Measurements from ENCODE around the gene NFATC1. TPM values are rescaled to one million over a fixed set of nuclear protein-coding genes. Genes with fewer than 3 reads are reported as not detected.
A peak's percentile ranks its signal among the peaks of the same experiment; 100 is the strongest.

Gene NFATC1
- total and polyA plus RNA-seq, 5 experiments from 2014 or later, result 12.7 to 51.0 (median 34.9) TPM

DNA sequence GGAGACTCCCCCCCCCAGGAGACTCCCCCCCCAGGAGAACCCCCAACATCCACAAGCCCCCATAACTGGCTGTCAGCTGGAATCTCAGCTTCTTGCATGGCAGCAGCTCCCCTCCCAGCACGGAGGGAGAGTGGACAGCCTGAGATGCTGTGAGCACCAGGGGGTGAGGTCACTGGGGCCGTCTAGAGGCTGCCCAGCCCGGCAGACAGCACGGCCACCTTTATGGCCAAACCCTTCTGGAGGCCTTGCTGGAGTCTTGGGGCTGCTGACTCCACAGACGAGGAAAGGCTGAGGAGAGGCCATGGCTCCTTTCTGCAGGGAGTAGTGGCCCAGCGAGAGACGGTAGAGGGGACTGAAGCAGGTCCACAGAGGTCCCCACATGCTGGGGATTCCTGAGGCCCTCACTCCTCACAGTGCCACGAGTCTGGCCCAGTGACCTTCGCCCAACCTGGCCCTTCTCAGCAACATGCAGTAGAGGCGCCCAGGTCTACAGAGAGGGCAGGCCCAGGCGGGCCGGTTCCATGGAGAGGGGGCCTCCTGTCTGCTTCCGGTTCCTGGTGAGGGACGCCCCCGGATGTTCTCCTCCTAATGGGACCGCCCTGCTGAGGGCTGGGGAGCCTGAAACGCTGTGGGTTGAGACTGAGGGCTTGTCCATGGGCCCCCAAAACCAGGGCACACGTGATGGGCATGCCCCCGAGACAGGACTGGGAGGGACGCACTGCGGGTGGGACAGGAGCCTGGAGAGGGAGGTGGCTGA is 161.3 kb downstream of the NFATC1 start:
- no peaks in the 10 kb centered on the region for H3K36me3 Mint-ChIP-seq
- no peak overlapping the region for H3K4me3 Mint-ChIP-seq
- peaks cover 0 to 3% (median 0%) of the 10 kb centered on the region in 4 donors for H3K4me1 Mint-ChIP-seq
- ATAC-seq (no peak), DNase-seq (no peak)
- H3K9me3 Mint-ChIP-seq, result no peaks in the 10 kb centered on the region
- H3K27ac Mint-ChIP-seq, result no peak overlapping the region
- POLR2A ChIA-PET, result no interaction called here
- H3K27me3 Mint-ChIP-seq, result peaks cover 0 to 1% (median 0%) of the 10 kb centered on the region in 5 donors

- POLR2A ChIA-PET, result no interaction called here
- Mint-ChIP-seq H3K27me3 (peaks cover 0 to 1% (median 0%) of the 10 kb centered on the region in 5 donors), H3K4me3 (no peak overlapping the region), H3K27ac (no peak overlapping the region), H3K36me3 (no peaks in the 10 kb centered on the region), H3K4me1 (peaks cover 0 to 3% (median 0%) of the 10 kb centered on the region in 4 donors), H3K9me3 (no peaks in the 10 kb centered on the region)
- ATAC-seq, result no peak
- no peak for DNase-seq
These were observed 162.6 kb downstream of the NFATC1 start for GRCh38 chr18:79558196-79558932.

- POLR2A ChIA-PET, result no interaction called here
- DNase-seq, result no peak
- ATAC-seq, result no peak
- H3K9me3 Mint-ChIP-seq, result no peaks in the 10 kb centered on the region
- H3K27me3 Mint-ChIP-seq, result peaks cover 0 to 1% (median 0%) of the 10 kb centered on the region in 5 donors
- no peaks in the 10 kb centered on the region for H3K36me3 Mint-ChIP-seq
- no peak overlapping the region for H3K4me3 Mint-ChIP-seq
- peaks cover 0 to 3% (median 0%) of the 10 kb centered on the region in 4 donors for H3K4me1 Mint-ChIP-seq
- H3K27ac Mint-ChIP-seq, result peak overlapping the region in 1 of 10 donors; percentile 78
These were observed 163.2 kb downstream of the NFATC1 start for GRCh38 chr18:79558933-79559416.

DNA sequence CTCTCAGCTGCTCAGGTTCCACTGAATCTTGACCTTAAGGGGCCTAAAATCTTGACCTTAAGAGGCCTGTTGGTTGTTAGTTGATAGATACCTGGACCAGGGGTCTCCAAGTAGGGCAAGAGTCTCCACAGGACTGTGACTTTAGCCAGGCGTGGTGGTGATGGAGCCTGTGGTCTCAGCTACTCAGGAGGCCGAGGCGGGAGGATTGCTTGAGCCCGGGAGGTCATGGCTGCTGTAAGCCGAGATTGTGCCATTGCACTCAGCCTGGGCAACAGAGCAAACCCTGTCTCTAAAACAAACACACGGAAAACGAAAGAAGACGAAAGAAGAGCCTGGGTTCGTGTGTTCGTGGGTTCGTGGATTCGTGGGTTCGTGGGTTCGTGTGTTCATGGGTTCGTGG is 163.7 kb downstream of the NFATC1 start:
- POLR2A ChIA-PET, result no interaction called here
- H3K27me3 Mint-ChIP-seq, result peaks cover 0 to under 1% (median 0%) of the 10 kb centered on the region in 5 donors
- peak overlapping the region in 1 of 10 donors; percentile 78 for H3K27ac Mint-ChIP-seq
- no peak overlapping the region for H3K4me3 Mint-ChIP-seq
- ATAC-seq, result no peak
- no peak for DNase-seq
- H3K9me3 Mint-ChIP-seq, result no peaks in the 10 kb centered on the region
- H3K36me3 Mint-ChIP-seq, result no peaks in the 10 kb centered on the region
- peaks cover 0 to 3% (median 0%) of the 10 kb centered on the region in 4 donors for H3K4me1 Mint-ChIP-seq

GRCh38 chr18:79560042-79560860 is 164.5 kb downstream of the NFATC1 start:
- Mint-ChIP-seq H3K4me1 (peaks cover 0 to 3% (median 0%) of the 10 kb centered on the region in 4 donors), H3K9me3 (no peaks in the 10 kb centered on the region), H3K36me3 (no peaks in the 10 kb centered on the region), H3K27me3 (no peaks in the 10 kb centered on the region), H3K27ac (peak overlapping the region in 3 of 10 donors; percentile 21 to 78 (median 73)), H3K4me3 (no peak overlapping the region)
- ATAC-seq (no peak), DNase-seq (no peak)
- POLR2A ChIA-PET, result no interaction called here

DNA sequence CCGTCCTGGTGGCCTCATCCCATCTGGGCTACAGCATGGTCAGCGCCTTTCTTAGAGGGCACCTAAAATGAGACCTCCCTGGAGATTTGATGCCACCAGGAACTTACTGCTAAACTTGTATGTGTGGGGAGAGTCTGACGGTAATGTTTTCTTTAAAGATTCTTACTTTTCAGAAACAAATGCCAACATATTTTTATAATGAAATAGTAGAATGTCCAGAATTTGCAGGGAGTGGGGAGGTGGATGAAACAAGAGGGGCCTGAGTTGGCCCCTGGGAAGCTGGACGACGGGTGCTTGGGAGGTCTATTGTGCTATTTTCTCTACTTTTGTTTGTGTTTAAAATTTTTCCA is 165.1 kb downstream of the NFATC1 start:
- Mint-ChIP-seq H3K27ac (no peak overlapping the region), H3K4me3 (no peak overlapping the region), H3K9me3 (no peaks in the 10 kb centered on the region), H3K4me1 (peaks cover 0 to 3% (median 0%) of the 10 kb centered on the region in 4 donors), H3K27me3 (no peaks in the 10 kb centered on the region), H3K36me3 (no peaks in the 10 kb centered on the region)
- ATAC-seq, result no peak
- POLR2A ChIA-PET, result no interaction called here
- no peak for DNase-seq

GRCh38 chr18:79563949-79564348 is 168.2 kb downstream of the NFATC1 start:
- H3K4me1 Mint-ChIP-seq, result peaks cover 0 to 3% (median 0%) of the 10 kb centered on the region in 4 donors
- no peaks in the 10 kb centered on the region for H3K27me3 Mint-ChIP-seq
- POLR2A ChIA-PET, result no interaction called here
- no peak for DNase-seq
- H3K9me3 Mint-ChIP-seq, result no peaks in the 10 kb centered on the region
- H3K27ac Mint-ChIP-seq, result no peak overlapping the region
- H3K4me3 Mint-ChIP-seq, result no peak overlapping the region
- no peaks in the 10 kb centered on the region for H3K36me3 Mint-ChIP-seq
- no peak for ATAC-seq

GRCh38 chr18:79564441-79564840 is 168.7 kb downstream of the NFATC1 start:
- H3K36me3 Mint-ChIP-seq, result no peaks in the 10 kb centered on the region
- no peaks in the 10 kb centered on the region for H3K9me3 Mint-ChIP-seq
- H3K27me3 Mint-ChIP-seq, result no peaks in the 10 kb centered on the region
- DNase-seq (no peak), ATAC-seq (no peak)
- H3K4me1 Mint-ChIP-seq, result peaks cover 0 to 3% (median 0%) of the 10 kb centered on the region in 4 donors
- no peak overlapping the region for H3K4me3 Mint-ChIP-seq
- POLR2A ChIA-PET, result no interaction called here
- no peak overlapping the region for H3K27ac Mint-ChIP-seq

DNA sequence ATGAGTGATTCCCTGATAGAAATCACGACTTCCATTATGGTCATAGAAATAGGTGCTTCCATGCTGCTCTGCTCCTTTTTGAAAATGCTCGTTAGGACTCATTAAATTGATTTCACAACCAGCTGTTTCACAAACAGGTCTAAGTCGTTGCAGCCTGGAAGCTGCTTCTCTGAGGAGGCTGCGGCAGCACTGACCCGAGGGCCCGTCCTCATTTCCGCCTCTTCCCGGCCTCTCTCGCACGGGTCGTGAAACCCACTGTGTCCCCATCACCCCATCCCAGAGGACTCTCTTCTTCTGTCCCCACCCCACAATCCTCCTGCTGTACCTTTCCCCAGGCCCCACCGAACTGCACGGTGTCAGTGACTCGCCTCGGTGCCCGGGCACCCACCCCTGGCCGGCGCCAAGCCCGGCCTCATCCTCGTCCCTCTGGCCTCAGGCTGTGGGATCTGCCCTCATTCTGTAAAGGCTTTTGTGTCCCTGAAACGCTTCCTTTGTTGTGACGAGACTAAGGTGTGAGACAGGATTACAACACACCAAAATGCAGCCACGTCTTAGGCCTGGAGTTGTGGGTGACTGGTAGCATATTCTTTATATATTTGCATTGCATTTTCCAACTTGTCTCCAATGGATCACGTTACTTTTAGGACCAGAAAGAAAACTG is 171.2 kb downstream of the NFATC1 start:
- POLR2A ChIA-PET, result no interaction called here
- H3K4me3 Mint-ChIP-seq, result no peak overlapping the region
- H3K4me1 Mint-ChIP-seq, result peaks cover 0 to 1% (median 0%) of the 10 kb centered on the region in 4 donors
- DNase-seq, result peak in 1 of 10 donors; percentile 34
- peaks cover 0 to 3% (median 0%) of the 10 kb centered on the region in 5 donors for H3K27me3 Mint-ChIP-seq
- H3K27ac Mint-ChIP-seq, result no peak overlapping the region
- H3K9me3 Mint-ChIP-seq, result peaks cover 0 to 17% (median 2%) of the 10 kb centered on the region in 9 donors
- H3K36me3 Mint-ChIP-seq, result peaks cover 0 to under 1% (median 0%) of the 10 kb centered on the region in 3 donors
- ATAC-seq, result no peak

DNA sequence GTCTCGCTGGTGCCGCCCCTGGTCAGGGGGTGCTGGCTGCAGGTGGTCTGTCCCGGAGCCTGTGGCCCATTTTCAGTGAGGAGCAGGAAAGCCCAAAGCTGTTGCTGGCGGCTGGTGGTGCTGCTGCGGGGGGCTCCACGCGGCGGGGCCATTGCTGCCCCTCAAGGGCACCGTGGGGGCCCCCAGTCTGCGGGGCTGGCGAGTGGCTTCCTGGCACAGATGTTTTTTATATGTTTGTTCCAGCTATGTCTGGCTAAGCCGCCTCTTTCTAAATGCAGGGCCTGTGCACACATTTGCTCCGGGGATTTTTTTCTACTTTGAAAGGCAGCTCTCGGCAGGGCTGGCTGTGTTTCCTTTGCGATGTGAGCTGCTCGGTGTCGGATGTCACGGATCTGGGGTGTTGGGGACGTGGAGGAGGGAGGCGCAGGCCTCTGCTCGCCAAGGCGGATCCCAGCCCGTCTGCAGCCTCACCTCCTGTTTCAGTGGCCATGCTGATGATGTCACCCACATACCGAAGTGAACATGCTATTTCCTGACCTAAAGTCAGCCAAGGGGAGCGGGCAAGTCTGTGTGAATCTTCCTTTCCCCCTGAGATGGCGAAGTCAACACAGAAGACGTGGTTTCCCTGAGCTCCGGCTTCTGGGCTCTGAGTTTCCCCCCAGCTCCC is 171.9 kb downstream of the NFATC1 start:
- DNase-seq (peak in 1 of 10 donors; percentile 18), ATAC-seq (no peak)
- Mint-ChIP-seq H3K27me3 (peaks cover 0 to 3% (median 0%) of the 10 kb centered on the region in 5 donors), H3K9me3 (peaks cover 0 to 23% (median 9%) of the 10 kb centered on the region in 9 donors), H3K27ac (peak overlapping the region in 2 of 10 donors; percentile 35 to 68), H3K4me3 (no peak overlapping the region), H3K4me1 (peaks cover 0 to 1% (median 0%) of the 10 kb centered on the region in 4 donors), H3K36me3 (peaks cover 0 to 6% (median 1%) of the 10 kb centered on the region in 3 donors)
- POLR2A ChIA-PET, result no interaction called here

- Mint-ChIP-seq H3K4me1 (peaks cover 0 to 1% (median 0%) of the 10 kb centered on the region in 4 donors), H3K9me3 (peaks cover 0 to 32% (median 18%) of the 10 kb centered on the region in 9 donors), H3K36me3 (peaks cover 0 to 6% (median 4%) of the 10 kb centered on the region in 3 donors), H3K27me3 (peaks cover 0 to 3% (median 0%) of the 10 kb centered on the region in 5 donors), H3K4me3 (no peak overlapping the region), H3K27ac (no peak overlapping the region)
- no peak for DNase-seq
- POLR2A ChIA-PET, result no interaction called here
- ATAC-seq, result no peak
These were observed 172.9 kb downstream of the NFATC1 start for GRCh38 chr18:79568543-79569205.
